ENCODE measurements around the gene EBLN2.

EBLN2 gene

GRCh38 chr3:73108750-73109149 is 47.3 kb downstream of the EBLN2 start:
- DNase-seq: no peak

GRCh38 chr3:73110530-73110929 is 49.1 kb downstream of the EBLN2 start:
- DNase-seq: no peak
